ENCODE results near the gene GATA6. TPM values are rescaled to one million over a fixed set of nuclear protein-coding genes. Genes with fewer than 3 reads are reported as not detected.

GATA6 gene
- total RNA-seq, 1 donor from 2014 or later: 106 TPM

DNA sequence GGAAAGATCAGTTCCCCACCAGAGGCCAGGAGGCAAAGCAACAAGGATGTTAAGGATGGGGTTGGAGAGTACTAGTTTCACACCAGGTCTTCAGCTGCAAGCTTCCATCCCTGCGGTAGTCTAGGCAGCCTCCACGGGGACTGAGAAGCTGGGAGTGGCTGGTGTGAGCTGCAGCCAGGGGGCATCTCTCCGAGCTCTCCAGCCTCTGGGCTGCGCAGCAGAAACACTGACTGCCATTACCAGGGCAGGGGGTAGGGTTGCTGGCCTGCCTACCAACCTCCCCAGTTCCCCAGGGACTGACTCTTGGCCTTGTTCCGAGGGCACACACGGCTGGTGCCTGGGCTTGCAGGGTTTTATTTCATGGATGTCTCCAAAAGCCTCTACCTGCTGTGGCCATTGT, 15.9 kb downstream of the GATA6 start:
- DNase-seq (ENCODE audit: low spot score in 2 of 2, unreplicated experiment in 2 of 2): no peak
- Mint-ChIP-seq H3K4me1 (peaks cover 60% of the 10 kb centered on the region), H3K9me3 (no peaks in the 10 kb centered on the region), H3K4me3 (no peak overlapping the region), H3K36me3 (peaks cover 37% of the 10 kb centered on the region), H3K27ac (peak overlapping the region; percentile 87), H3K27me3 (ENCODE audit: low read depth) (no peaks in the 10 kb centered on the region)
- TF ChIP-seq CTCF (IDR thresholded peaks at IDR 0.05; ENCODE audit: unreplicated experiment): no peak

DNA sequence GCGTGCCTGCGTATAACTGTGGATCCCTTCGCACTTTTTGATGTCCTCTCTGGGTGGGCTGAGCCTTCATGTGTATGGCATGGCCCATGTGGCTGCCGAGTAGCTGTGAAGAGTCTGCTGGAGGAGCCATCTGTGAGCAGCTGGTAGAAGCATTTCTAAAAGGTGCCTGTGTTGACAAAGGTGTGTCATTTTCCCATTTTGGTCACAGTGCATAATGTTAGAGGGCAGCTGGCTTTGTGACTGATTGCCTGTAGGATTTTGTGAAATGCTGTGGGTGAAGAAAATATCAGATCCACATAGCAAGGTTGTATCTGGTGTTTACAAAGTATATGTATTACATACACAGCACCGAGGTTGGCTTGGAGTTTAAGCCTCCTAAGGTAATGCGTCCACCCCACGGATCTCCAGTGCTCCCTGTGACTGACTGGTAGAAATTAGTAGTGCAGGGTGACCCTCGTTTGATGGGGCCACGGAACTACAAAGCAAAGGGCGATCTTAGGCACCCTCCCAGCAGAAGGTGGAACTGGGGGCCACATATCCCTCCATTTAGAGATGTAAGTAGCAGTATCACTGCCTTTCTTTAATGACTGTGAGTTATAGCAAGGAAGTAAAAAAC, 16.5 kb downstream of the GATA6 start:
- Mint-ChIP-seq H3K4me1 (peaks cover 61% of the 10 kb centered on the region), H3K36me3 (peaks cover 35% of the 10 kb centered on the region), H3K27me3 (ENCODE audit: low read depth) (no peaks in the 10 kb centered on the region)

GRCh38 chr18:22186484-22186971, 17.1 kb downstream of the GATA6 start:
- Mint-ChIP-seq H3K27ac (peak overlapping the region; percentile 87), H3K9me3 (no peaks in the 10 kb centered on the region), H3K27me3 (ENCODE audit: low read depth) (no peaks in the 10 kb centered on the region), H3K36me3 (peaks cover 33% of the 10 kb centered on the region), H3K4me1 (peaks cover 63% of the 10 kb centered on the region), H3K4me3 (no peak overlapping the region)
- no peak for DNase-seq (ENCODE audit: low spot score in 2 of 2, unreplicated experiment in 2 of 2)
- no peak for TF ChIP-seq CTCF (IDR thresholded peaks at IDR 0.05; ENCODE audit: unreplicated experiment)

More for the DNA sequence above, 16.5 kb downstream of the GATA6 start:
- Mint-ChIP-seq H3K4me3 (peak overlapping the region; percentile 8), H3K9me3 (no peaks in the 10 kb centered on the region), H3K27ac (peak overlapping the region; percentile 87)
- TF ChIP-seq CTCF (IDR thresholded peaks at IDR 0.05; ENCODE audit: unreplicated experiment): no peak
- no peak for DNase-seq (ENCODE audit: low spot score in 2 of 2, unreplicated experiment in 2 of 2)

DNA sequence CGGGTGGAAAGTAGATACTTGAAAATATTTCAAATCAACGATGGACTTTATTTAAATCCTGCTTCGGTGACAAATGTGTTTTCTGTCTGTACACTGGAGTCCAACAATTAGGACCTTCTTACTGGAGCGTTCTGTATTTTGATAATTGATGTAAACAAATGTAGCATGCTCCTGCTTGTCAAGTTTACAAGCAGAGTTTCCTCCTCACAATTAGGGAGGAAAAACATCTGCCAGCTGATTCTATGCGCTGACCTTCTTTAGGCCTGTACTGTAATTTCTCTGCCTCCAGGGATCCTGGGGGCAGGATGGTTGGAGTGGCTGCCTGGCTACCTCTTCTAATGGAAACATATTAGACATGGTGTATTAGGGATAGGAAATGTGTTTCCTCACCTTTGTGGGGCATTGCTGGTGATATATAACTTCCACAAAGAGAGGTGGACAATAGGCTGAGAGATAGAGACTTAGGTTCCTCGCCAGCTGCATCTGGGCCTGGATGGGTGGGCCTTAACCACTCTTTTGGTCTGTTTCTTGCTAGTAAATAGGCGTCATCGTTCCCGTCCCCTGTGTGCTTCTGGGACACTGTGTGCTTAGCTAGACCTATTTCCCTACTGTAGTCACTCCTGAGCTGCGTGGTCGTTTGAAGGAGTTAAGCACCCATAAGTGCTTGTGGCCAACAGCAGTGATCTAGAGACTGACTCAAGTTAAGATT, 19.3 kb downstream of the GATA6 start:
- Mint-ChIP-seq H3K4me1 (peaks cover 69% of the 10 kb centered on the region), H3K9me3 (no peaks in the 10 kb centered on the region), H3K27ac (peak overlapping the region; percentile 96), H3K36me3 (peaks cover 21% of the 10 kb centered on the region), H3K27me3 (ENCODE audit: low read depth) (no peaks in the 10 kb centered on the region), H3K4me3 (peak overlapping the region; percentile 1)
- no peak for TF ChIP-seq CTCF (IDR thresholded peaks at IDR 0.05; ENCODE audit: unreplicated experiment)
- DNase-seq (ENCODE audit: low spot score in 2 of 2, unreplicated experiment in 2 of 2): no peak

DNA sequence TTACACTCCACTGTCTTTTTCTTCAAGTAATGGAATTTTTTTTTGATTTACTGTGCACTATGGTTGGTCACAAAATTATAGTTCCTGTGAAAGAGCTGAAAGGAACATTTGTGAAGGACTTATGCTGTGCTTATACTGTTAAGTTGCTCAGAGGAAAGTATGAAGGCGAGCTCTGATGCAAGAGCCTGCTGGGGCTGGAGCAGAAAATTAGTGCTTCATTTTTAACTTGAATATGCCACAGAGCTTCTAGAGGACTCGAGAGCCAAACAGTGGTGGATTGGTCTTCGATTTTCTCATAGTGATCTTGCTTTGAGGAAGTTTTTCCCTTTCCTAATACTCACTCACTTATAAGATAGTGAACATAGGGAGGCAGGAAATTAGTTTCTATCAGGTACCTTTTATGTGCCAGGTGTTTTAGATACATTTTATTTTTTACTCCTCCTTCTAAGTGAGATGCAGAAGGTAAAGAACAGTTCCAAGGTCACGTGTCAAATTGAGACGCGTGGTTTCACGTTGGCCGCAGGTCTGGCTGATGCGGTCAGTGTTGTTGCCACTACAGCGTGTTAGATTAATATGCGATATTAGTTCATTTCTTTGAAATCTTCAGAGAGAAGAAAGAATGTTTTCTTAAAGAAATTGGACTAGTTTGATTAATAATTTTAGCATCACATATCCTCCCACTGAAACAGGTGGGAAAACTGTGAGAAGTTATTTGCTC, 20.2 kb downstream of the GATA6 start:
- Mint-ChIP-seq H3K9me3 (no peaks in the 10 kb centered on the region), H3K36me3 (peaks cover 20% of the 10 kb centered on the region), H3K27me3 (ENCODE audit: low read depth) (no peaks in the 10 kb centered on the region), H3K4me3 (peak overlapping the region; percentile 7), H3K4me1 (peaks cover 76% of the 10 kb centered on the region), H3K27ac (peak overlapping the region; percentile 96)
- DNase-seq (ENCODE audit: low spot score in 2 of 2, unreplicated experiment in 2 of 2): no peak
- no peak for TF ChIP-seq CTCF (IDR thresholded peaks at IDR 0.05; ENCODE audit: unreplicated experiment)
